ENCODE measurements around the gene CYP3A7. TPM values are rescaled to one million over a fixed set of nuclear protein-coding genes. Genes with fewer than 3 reads are reported as not detected.
"Not testable (repeated sequence)": the region's sequence is repeated elsewhere in the genome, so short reads cannot be mapped to it uniquely, and the experiment has no call there.

Gene CYP3A7
- total RNA-seq, 4 donors from 2014 or later, result not detected

GRCh38 chr7:99694912-99695304, 40.1 kb downstream of the CYP3A7 start:
- TF ChIP-seq POLR2A (IDR thresholded peaks at IDR 0.05), result no peak
- TF ChIP-seq, protein P1, sequence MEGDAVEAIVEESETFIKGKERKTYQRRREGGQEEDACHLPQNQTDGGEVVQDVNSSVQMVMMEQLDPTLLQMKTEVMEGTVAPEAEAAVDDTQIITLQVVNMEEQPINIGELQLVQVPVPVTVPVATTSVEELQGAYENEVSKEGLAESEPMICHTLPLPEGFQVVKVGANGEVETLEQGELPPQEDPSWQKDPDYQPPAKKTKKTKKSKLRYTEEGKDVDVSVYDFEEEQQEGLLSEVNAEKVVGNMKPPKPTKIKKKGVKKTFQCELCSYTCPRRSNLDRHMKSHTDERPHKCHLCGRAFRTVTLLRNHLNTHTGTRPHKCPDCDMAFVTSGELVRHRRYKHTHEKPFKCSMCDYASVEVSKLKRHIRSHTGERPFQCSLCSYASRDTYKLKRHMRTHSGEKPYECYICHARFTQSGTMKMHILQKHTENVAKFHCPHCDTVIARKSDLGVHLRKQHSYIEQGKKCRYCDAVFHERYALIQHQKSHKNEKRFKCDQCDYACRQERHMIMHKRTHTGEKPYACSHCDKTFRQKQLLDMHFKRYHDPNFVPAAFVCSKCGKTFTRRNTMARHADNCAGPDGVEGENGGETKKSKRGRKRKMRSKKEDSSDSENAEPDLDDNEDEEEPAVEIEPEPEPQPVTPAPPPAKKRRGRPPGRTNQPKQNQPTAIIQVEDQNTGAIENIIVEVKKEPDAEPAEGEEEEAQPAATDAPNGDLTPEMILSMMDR (IDR thresholded peaks at IDR 0.05), result no peak
- WGBS, 2 donors, result 47 to 80% methylated on average over 1 of the region's 1 CpG
- Histone ChIP-seq H3K4me3 (no peak overlapping the region), H3K27me3 (no peaks in the 10 kb centered on the region), H3K36me3 (no peaks in the 10 kb centered on the region), H3K9me3 (no peaks in the 10 kb centered on the region), H3K4me1 (peaks cover 0 to 26% (median 6%) of the 10 kb centered on the region in 3 donors), H3K27ac (no peak overlapping the region)
- no peak for DNase-seq
- intact Hi-C loops (cut with DNase I), result no loop called here

DNA sequence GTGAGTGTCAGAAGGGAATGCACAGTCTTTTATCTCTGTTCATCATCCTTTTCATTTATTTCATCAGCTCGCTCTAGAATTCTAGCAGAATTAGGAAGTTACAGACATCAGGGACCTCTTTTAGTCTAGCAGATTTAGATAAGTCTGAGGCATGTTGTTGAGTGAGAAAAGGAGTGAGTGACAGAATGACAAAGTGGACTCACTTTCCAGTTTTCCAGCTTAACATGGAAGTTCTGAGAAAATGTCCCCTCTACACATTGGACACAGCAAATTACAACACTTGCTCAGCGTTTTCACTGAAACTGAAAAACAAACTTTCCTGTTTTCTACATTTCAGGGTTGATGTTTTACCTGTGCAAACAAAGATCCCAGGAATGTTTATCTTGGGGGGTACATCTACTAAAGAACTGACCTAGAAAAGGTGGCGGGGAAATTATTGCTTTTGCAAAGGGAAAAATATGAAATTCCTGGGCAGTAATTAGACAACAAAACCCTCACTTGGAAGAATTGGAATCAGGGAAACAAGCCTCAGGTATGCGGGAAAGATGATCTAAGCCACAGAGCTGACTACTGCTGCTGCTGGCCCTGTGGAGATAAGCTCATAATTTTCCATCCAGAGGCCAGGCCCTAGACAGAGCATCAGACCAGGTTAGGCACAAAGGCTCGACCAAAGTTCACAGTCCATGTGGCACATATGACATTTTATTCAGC, 40.6 kb downstream of the CYP3A7 start:
- TF ChIP-seq, protein P1 (IDR thresholded peaks at IDR 0.05), result no peak
- TF ChIP-seq POLR2A (IDR thresholded peaks at IDR 0.05), result no peak
- Histone ChIP-seq H3K4me3 (no peak overlapping the region), H3K36me3 (no peaks in the 10 kb centered on the region), H3K27me3 (no peaks in the 10 kb centered on the region), H3K9me3 (no peaks in the 10 kb centered on the region), H3K27ac (no peak overlapping the region), H3K4me1 (peaks cover 0 to 21% (median 2%) of the 10 kb centered on the region in 3 donors)
- intact Hi-C loops (cut with DNase I), result no loop called here
- WGBS, 2 donors, result 86 to 91% methylated on average over 5 of the region's 5 CpGs
- DNase-seq, result no peak

DNA sequence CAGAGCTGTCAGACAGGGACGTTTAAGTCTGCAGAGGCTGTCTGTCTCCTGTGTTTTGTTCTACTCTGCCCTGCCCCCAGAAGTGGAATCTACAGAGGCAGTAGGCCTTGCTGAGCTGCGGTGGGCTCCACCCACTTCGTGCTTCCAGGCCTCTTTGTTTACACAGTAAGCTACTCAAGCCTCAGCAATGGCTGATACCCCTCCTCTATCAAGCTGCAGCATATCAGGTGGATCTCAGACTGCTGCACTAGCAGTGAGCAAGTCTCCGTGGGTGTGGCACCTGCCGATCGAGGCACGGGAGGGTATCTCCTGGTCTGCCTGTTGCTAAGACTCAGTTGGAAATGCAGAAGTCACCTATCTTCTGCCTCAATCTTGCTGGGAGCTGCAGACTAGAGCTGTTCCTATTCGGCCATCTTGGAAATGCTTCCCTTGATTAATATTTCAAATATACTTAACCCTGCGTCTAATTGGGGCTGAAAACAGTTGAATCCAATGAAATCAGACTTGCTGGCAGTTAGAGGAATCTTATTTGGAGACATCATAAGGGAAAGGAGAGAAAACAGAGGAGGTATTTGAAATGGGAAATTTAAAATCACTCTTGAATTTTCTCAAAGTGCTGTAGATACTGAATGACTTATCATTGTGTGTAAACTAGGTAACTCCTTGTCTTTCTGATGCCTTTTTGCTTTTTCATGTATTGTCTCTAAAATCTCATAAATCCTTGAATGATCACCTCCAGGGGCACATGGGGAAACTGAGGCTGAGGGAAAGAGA, 41.4 kb downstream of the CYP3A7 start:
- no peaks in the 10 kb centered on the region for H3K27me3 ChIP-seq
- TF ChIP-seq, protein P1 (IDR thresholded peaks at IDR 0.05), result no peak
- no peak for TF ChIP-seq POLR2A (IDR thresholded peaks at IDR 0.05)
- H3K4me3 ChIP-seq, result no peak overlapping the region
- intact Hi-C loops (cut with DNase I), result no loop called here
- no peaks in the 10 kb centered on the region for H3K9me3 ChIP-seq
- no peak for DNase-seq
- H3K27ac ChIP-seq, result no peak overlapping the region
- no peaks in the 10 kb centered on the region for H3K36me3 ChIP-seq
- 49 to 64% methylated on average over 3 to 8 of the region's 9 CpGs for WGBS, 2 donors
- peaks cover 0 to 14% (median 0%) of the 10 kb centered on the region in 3 donors for H3K4me1 ChIP-seq

- Histone ChIP-seq H3K36me3 (no peaks in the 10 kb centered on the region), H3K9me3 (no peaks in the 10 kb centered on the region), H3K27ac (no peak overlapping the region), H3K27me3 (no peaks in the 10 kb centered on the region), H3K4me3 (no peak overlapping the region), H3K4me1 (peaks cover 0 to 9% (median 0%) of the 10 kb centered on the region in 3 donors)
- 63% methylated on average over 5 of the region's 5 CpGs; no CpG with 5 or more reads in 1 of the 2 donors for WGBS, 2 donors
- no peak for TF ChIP-seq POLR2A (IDR thresholded peaks at IDR 0.05)
- TF ChIP-seq, protein P1 (IDR thresholded peaks at IDR 0.05), result no peak
- intact Hi-C loops (cut with DNase I), result no loop called here
- no peak for DNase-seq
Observed at GRCh38 chr7:99693100-99693426, 41.9 kb downstream of the CYP3A7 start.

GRCh38 chr7:99692563-99692962, 42.4 kb downstream of the CYP3A7 start:
- WGBS, 2 donors, result 71 to 76% methylated on average over 6 of the region's 6 CpGs
- H3K4me3 ChIP-seq; intact Hi-C loops (cut with DNase I); H3K4me1 ChIP-seq; H3K27me3 ChIP-seq; H3K27ac ChIP-seq; DNase-seq; H3K9me3 ChIP-seq; H3K36me3 ChIP-seq: not testable (repeated sequence)

DNA sequence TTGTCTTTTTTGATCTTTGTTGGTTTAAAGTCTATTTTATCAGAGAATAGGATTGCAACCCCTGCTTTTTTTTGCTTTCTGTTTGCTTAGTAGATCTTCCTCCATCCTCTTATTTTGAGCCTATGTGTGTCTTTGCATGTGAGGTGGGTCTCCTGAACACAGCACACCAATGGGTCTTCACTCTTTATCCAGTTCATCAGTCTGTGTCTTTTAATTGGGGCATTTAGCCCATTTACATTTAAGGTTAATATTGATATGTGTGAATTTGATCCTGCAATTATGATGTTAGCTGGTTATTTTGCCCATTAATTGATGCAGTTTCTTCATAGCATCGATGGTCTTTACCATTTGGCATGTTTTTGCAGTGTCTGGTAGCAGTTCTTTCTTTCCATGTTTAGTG, 43.3 kb downstream of the CYP3A7 start:
- DNase-seq; H3K4me1 ChIP-seq; H3K36me3 ChIP-seq; H3K27ac ChIP-seq; H3K4me3 ChIP-seq; H3K9me3 ChIP-seq; intact Hi-C loops (cut with DNase I); H3K27me3 ChIP-seq: not testable (repeated sequence)
- WGBS, 2 donors, result 89 to 100% methylated on average over 1 of the region's 1 CpG

GRCh38 chr7:99690918-99691317, 44.1 kb downstream of the CYP3A7 start:
- H3K4me3 ChIP-seq; H3K27me3 ChIP-seq; H3K36me3 ChIP-seq; H3K9me3 ChIP-seq; DNase-seq; intact Hi-C loops (cut with DNase I); H3K27ac ChIP-seq: not testable (repeated sequence)
- H3K4me1 ChIP-seq, result peaks cover 0 to 13% (median 4%) of the 10 kb centered on the region in 3 donors
- 87 to 94% methylated on average over 4 of the region's 4 CpGs for WGBS, 2 donors

- WGBS, 2 donors, result 80 to 89% methylated on average over 3 to 4 of the region's 14 CpGs
- H3K36me3 ChIP-seq; H3K27ac ChIP-seq; intact Hi-C loops (cut with DNase I); H3K4me1 ChIP-seq; H3K27me3 ChIP-seq; H3K9me3 ChIP-seq; H3K4me3 ChIP-seq; DNase-seq: not testable (repeated sequence)
Observed at GRCh38 chr7:99685871-99686608, 49.0 kb downstream of the CYP3A7 start.
